Esophagus muscularis mucosa (tissue), 3 donors: ENCODE data around the gene TUBB2B.

Source experiments
- POLR2A ChIP-seq: fragments of 450-650 bp; IDR thresholded peaks from one replicate; pipeline ENCODE4 v1.6.1; 2017; ENCODE audit warnings: antibody characterized with exemption, moderate library complexity, mild to moderate bottlenecking, low read depth
- POLR2AphosphoS5 ChIP-seq, 2 donors: sonication (generic); formaldehyde crosslinking; IDR thresholded peaks; one replicate each; pipeline ENCODE4 v1.6.1; 2017; ENCODE audit warnings: antibody characterized with exemption in 2 of 2
- TF ChIP-seq, protein P1 (sequence below), 3 experiments: fragments of 200-600 bp in 2 of 3; fragments of 450-650 bp in 1 of 3; sonication (generic) in 2 of 3; IDR thresholded peaks; one replicate each; pipeline ENCODE4 v1.5.1; 2017 to 2019; ENCODE audit warnings: antibody characterized with exemption in 3 of 3, mild to moderate bottlenecking in 2 of 3, moderate library complexity in 1 of 3

DNA sequence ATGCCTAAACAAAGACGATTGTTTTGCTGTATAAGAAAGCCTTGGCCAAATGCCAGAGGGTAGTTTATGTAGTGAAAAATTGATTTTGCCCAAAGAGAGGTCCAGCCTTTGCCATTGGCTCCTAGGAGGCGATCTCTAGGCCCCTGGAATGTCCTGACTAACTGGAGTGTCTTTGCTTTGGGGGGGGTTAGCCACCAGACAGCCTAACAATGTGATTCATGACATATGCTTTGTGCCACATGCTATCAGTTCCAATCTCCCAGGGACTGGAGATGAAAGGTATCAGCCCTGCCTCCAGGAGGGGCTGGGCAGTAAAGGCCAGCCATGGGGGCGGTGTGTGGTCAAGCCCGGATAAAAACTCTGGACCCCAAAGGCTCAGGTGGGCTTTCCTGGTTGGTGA lies 37.4 kb downstream of the TUBB2B start:
- TF ChIP-seq, protein P1, sequence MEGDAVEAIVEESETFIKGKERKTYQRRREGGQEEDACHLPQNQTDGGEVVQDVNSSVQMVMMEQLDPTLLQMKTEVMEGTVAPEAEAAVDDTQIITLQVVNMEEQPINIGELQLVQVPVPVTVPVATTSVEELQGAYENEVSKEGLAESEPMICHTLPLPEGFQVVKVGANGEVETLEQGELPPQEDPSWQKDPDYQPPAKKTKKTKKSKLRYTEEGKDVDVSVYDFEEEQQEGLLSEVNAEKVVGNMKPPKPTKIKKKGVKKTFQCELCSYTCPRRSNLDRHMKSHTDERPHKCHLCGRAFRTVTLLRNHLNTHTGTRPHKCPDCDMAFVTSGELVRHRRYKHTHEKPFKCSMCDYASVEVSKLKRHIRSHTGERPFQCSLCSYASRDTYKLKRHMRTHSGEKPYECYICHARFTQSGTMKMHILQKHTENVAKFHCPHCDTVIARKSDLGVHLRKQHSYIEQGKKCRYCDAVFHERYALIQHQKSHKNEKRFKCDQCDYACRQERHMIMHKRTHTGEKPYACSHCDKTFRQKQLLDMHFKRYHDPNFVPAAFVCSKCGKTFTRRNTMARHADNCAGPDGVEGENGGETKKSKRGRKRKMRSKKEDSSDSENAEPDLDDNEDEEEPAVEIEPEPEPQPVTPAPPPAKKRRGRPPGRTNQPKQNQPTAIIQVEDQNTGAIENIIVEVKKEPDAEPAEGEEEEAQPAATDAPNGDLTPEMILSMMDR (IDR thresholded peaks at IDR 0.05): no peak
- no peak for TF ChIP-seq POLR2AphosphoS5 (IDR thresholded peaks at IDR 0.05)
- TF ChIP-seq POLR2A: no peak
